Sigmoid colon (tissue), 4 donors: ENCODE measurements around the gene FJX1.

ENCODE experiments used
- POLR2A ChIP-seq, 2 donors: fragments of 450-650 bp; IDR thresholded peaks; one replicate each; pipeline ENCODE4 v1.6.1; 2016; ENCODE audit warnings: antibody characterized with exemption in 2 of 2, mild to moderate bottlenecking in 2 of 2, moderate library complexity in 2 of 2
- POLR2AphosphoS5 ChIP-seq, 4 donors: sonication (generic); formaldehyde crosslinking; IDR thresholded peaks; one replicate each; pipeline ENCODE4 v1.6.1; 2017; ENCODE audit warnings: antibody characterized with exemption in 4 of 4
- TF ChIP-seq, protein P1 (sequence below), 4 experiments: fragments of 450-650 bp in 3 of 4; fragments of 200-600 bp in 1 of 4; IDR thresholded peaks; one replicate each; pipeline ENCODE4 v1.5.1; 2016 to 2019; ENCODE audit warnings: antibody characterized with exemption in 4 of 4, mild to moderate bottlenecking in 3 of 4, moderate library complexity in 2 of 4

DNA sequence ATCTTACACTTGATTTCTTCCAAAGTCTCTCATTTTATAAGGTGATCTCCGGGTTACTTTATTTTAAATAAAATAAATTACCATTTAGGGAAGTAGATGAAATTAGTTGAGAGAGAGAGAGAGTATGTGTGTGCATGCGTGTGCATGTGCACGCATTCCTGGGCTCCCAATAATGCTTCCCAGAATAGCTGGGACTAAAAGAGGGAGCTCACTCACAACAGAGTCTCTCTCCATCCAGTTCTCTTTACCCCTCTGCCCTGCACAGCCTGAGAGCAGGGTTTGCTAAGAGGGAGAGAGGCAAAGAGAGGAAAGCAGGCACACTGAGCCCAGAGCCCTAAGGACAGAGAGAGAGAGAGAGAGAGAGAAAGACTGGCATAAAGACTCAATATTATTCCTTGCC, 33.0 kb downstream of the FJX1 start:
- TF ChIP-seq, protein P1, sequence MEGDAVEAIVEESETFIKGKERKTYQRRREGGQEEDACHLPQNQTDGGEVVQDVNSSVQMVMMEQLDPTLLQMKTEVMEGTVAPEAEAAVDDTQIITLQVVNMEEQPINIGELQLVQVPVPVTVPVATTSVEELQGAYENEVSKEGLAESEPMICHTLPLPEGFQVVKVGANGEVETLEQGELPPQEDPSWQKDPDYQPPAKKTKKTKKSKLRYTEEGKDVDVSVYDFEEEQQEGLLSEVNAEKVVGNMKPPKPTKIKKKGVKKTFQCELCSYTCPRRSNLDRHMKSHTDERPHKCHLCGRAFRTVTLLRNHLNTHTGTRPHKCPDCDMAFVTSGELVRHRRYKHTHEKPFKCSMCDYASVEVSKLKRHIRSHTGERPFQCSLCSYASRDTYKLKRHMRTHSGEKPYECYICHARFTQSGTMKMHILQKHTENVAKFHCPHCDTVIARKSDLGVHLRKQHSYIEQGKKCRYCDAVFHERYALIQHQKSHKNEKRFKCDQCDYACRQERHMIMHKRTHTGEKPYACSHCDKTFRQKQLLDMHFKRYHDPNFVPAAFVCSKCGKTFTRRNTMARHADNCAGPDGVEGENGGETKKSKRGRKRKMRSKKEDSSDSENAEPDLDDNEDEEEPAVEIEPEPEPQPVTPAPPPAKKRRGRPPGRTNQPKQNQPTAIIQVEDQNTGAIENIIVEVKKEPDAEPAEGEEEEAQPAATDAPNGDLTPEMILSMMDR (IDR thresholded peaks at IDR 0.05), result no peak
- TF ChIP-seq POLR2A (IDR thresholded peaks at IDR 0.05) (no peak), POLR2AphosphoS5 (IDR thresholded peaks at IDR 0.05) (no peak)
